Measurements from ENCODE around the gene BTNL3.

DNA sequence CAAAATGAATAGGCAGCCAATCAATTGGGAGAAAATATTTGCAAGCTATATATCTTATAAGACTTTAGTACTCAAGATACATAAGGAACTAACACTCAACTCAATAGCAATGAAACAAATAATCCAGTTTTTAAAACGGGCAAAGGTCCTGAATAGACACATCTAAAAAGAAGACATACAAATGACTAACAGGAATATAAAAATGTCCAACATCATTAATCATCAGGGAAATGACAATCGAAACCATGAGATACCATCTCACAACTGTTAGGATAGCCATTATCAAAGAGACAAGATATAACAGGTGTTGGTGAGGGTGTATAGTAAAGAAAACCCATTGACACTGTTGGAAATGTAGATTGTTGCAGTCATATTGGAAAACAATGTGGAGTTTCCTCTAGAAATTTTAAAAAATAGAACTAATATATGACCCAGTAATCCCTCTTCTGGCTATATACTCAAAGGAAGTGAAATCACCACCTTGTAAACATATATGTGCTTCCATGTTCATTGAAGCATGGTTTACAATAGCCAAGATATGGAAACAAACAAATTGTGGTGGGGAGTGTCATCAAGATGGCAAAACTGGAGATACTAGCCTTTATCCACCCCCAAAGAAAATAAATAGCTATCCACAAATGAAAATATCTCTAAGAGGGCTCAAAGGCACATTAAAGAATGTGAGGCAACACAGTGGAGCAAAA, 13.9 kb upstream of the BTNL3 start:
- TF ChIP-seq POLR2AphosphoS5 (IDR thresholded peaks at IDR 0.05) (no peak), POLR2A (IDR thresholded peaks at IDR 0.05) (no peak)
